Fibroblast of mammary gland (primary cell): ENCODE data around the gene DCUN1D3.
"Not testable (repeated sequence)": the region's sequence is repeated elsewhere in the genome, so short reads cannot be mapped to it uniquely, and the experiment has no call there.

Experiments used
- DNase-seq: peaks from one replicate; pipeline ENCODE4 v3.0.0-alpha.2; 2010; ENCODE audit warnings: low read depth
- H3K4me3 ChIP-seq: 2 replicates; pipeline ENCODE4 v1.5.1; 2011; ENCODE audit warnings: low read depth, mild to moderate bottlenecking, low read length, moderate library complexity; ENCODE audit not compliant: control insufficient read depth
- TF ChIP-seq, protein P1 (sequence below): conservative IDR thresholded peaks from 2 replicates; pipeline ENCODE4 v1.5.1; 2011; ENCODE audit warnings: low read depth, low read length, inconsistent platforms; ENCODE audit not compliant: control insufficient read depth, insufficient read depth

The DCUN1D3 gene

DNA sequence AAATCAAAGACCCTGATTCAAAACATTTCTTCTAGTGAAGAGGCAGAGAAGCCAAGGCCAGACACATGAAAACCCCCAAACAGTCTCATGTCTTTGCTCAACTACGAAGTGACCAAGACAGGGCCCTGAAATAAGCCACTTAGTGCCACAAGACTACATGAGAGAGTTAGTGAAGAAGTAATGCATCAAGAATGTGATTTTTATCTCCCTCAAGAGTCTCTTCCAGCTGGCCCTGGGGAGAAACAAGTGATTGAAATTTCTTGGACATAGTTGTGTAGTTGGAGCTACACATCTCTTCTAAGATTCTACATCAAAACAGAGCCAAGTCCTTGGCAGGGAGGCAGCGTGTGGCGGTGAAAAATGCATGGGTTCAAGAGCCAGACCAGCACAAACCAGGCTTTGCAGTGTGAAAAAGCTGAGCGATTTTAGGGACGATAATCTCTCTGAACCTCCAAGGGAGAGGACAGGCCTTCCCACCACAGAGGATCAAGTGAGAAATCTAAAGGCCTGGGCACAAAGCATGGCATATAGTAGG is 31.0 kb upstream of the DCUN1D3 start:
- H3K4me3 ChIP-seq = no peak overlapping the region
- DNase-seq = no peak
- TF ChIP-seq, protein P1, sequence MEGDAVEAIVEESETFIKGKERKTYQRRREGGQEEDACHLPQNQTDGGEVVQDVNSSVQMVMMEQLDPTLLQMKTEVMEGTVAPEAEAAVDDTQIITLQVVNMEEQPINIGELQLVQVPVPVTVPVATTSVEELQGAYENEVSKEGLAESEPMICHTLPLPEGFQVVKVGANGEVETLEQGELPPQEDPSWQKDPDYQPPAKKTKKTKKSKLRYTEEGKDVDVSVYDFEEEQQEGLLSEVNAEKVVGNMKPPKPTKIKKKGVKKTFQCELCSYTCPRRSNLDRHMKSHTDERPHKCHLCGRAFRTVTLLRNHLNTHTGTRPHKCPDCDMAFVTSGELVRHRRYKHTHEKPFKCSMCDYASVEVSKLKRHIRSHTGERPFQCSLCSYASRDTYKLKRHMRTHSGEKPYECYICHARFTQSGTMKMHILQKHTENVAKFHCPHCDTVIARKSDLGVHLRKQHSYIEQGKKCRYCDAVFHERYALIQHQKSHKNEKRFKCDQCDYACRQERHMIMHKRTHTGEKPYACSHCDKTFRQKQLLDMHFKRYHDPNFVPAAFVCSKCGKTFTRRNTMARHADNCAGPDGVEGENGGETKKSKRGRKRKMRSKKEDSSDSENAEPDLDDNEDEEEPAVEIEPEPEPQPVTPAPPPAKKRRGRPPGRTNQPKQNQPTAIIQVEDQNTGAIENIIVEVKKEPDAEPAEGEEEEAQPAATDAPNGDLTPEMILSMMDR = no peak

DNA sequence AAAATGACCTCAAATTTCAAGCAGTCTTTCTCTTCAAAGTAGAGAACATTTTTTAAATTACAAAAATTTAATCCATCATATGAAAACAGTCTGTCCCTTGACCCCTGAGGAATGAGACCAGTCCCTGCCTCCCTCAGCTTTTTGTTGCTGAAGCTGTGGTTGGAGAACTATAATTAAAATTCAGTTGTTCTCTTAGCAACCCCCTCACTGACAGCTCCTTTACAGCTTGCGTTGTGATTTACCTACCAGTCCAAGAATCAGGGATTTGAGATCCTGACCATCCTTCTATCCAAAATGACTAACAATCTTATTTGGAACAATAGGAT is 30.2 kb upstream of the DCUN1D3 start:
- no peak overlapping the region for H3K4me3 ChIP-seq
- DNase-seq = no peak
- TF ChIP-seq, protein P1 = no peak

DNA sequence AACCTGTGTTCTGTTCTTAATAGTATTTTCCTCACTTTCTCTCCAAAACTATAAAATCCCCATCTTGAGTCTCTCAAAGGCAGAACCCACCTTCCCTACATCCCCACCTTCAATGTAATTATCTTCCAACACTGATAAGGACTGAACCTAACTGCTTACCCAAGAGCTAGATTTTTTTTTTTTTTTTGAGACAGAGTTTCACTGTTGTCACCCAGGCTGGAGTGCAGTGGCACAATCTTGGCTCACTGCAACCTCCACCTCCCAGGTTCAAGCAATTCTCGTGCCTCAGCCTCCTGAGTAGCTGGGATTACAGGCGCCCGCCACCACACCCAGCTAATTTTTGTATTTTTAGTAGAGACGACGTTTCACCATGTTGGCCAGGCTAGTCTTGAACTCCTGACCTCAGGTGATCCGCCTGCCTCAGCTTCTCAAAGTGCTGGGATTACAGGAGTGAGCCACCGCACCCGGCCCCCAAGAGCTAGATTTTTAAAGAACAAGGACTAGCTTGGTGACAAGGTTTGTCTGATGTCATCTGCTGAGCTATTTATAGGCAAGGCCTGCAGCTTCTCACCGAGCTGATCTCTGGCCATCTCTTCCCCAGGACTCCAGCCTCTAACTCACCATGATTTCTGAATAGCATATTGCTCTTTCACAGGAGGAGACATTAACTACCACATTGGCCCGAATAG is 29.7 kb upstream of the DCUN1D3 start:
- not testable (repeated sequence) for DNase-seq, H3K4me3 ChIP-seq

DNA sequence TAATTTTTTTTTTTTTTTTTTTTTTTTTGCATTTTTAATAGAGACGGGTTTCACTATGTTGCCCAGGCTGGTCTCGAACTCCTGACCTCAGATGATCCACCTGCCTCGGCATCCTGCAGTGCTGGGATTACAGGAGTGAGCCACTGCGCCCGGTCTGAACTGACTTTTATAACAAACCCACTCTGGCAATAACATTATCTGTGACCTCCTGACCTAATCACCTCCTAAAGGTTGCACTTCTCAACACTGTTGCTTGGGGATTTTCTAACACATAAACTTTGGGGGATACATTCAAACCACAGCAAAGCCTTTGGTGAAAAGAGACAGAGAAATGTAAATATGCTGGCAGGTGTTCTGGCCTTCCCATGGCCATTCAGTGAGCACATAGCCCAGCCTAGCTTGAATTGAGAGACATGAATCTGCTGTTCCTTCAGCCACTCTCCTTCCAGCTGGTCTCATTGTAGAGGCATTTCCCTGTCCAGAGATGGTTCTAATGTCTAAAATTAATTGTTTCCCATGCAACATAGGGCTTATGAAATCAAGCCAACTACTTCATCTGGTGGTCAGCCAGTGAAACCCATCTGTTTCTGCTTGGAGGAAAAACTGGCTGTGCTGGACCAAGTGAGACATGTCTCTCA is 28.7 kb upstream of the DCUN1D3 start:
- H3K4me3 ChIP-seq = no peak overlapping the region
- DNase-seq = peak; percentile 83
- TF ChIP-seq, protein P1 = no peak

DNA sequence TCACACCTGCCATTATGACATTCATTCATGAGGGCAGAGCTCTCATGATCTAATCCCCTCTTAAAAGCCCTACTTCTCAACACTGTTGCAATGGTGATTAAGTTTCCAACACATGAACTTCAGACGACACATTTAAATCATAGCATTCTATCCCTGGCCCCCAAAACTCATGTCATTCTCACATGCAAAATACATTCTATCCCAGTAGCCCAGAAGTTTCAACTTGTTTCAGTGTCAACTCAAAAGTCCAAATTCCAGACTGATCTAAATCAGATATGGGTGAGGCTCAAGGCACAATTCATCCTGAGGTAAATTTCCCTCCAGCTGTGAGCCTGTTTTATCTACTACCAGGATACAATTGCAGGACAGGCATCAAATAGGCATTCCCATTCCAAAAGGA is 25.6 kb upstream of the DCUN1D3 start:
- H3K4me3 ChIP-seq = no peak overlapping the region
- DNase-seq = no peak
- TF ChIP-seq, protein P1 = no peak

DNA sequence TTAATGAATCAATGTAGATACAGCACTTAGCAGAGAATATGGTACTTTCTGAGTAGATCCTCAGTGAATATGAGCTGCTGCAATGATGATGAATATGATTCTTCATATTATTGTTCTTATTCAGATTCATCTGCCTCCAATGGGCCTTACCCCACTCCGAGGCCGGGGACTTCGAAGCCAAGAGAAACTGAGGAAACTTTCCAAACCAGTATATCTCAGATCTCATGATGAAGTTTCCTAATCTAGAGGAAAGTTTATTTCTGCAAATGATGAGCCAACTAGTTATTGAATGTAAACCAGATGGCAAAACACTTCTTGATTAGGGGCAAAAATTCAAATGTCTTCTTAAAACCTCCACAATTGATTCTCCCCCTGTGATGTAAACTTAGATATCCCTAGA is 23.7 kb upstream of the DCUN1D3 start:
- DNase-seq = no peak
- H3K4me3 ChIP-seq = no peak overlapping the region
- TF ChIP-seq, protein P1 = no peak

DNA sequence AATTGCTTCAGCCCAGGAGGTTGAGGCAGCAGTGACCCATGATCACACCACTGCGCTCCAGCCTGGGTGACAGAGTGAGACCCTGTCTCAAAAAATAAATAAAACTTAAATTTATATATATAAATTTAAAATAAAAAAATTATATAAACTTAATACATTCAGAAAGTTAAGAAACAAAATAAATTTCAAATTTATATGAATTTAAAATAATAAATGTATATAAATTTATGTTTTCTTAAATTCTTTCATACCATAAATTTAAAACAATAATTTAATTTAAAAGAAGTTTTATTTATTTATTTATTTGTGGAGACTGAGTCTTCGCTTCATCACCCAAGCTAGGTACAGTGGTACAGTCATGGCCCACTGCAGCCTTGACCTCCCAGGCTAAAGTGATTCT is 20.6 kb upstream of the DCUN1D3 start:
- TF ChIP-seq, protein P1 = no peak
- no peak for DNase-seq
- H3K4me3 ChIP-seq = no peak overlapping the region
